Caki2 (cell line): ENCODE results near the gene AGTPBP1. TPM values are rescaled to one million over a fixed set of nuclear protein-coding genes. Genes with fewer than 3 reads are reported as not detected.
"Not testable (repeated sequence)": the region's sequence is repeated elsewhere in the genome, so short reads cannot be mapped to it uniquely, and the experiment has no call there.

ENCODE experiments used
- DNase-seq: peaks from one replicate; pipeline ENCODE4 v3.0.0-alpha.2; 2015; ENCODE audit warnings: low read depth
- in situ Hi-C: cut with HindIII; loops from 2 replicates; pipeline ENCODE4 v1.10.0; 2016; ENCODE audit warnings: low sequenced_read_pairs, low pct_unique_long_range_greater_than_20kb, mixed read lengths
- total RNA-seq: library from RNA; depleted of rRNA; stranded (reverse); fragments of >200 nt; shearing (Covaris generic); gene quantifications from 2 replicates; pipeline ENCODE4 v1.2.3, GENCODE V29; 2014; ENCODE audit warnings: low replicate concordance; rRNA removed

The AGTPBP1 gene, protein sequence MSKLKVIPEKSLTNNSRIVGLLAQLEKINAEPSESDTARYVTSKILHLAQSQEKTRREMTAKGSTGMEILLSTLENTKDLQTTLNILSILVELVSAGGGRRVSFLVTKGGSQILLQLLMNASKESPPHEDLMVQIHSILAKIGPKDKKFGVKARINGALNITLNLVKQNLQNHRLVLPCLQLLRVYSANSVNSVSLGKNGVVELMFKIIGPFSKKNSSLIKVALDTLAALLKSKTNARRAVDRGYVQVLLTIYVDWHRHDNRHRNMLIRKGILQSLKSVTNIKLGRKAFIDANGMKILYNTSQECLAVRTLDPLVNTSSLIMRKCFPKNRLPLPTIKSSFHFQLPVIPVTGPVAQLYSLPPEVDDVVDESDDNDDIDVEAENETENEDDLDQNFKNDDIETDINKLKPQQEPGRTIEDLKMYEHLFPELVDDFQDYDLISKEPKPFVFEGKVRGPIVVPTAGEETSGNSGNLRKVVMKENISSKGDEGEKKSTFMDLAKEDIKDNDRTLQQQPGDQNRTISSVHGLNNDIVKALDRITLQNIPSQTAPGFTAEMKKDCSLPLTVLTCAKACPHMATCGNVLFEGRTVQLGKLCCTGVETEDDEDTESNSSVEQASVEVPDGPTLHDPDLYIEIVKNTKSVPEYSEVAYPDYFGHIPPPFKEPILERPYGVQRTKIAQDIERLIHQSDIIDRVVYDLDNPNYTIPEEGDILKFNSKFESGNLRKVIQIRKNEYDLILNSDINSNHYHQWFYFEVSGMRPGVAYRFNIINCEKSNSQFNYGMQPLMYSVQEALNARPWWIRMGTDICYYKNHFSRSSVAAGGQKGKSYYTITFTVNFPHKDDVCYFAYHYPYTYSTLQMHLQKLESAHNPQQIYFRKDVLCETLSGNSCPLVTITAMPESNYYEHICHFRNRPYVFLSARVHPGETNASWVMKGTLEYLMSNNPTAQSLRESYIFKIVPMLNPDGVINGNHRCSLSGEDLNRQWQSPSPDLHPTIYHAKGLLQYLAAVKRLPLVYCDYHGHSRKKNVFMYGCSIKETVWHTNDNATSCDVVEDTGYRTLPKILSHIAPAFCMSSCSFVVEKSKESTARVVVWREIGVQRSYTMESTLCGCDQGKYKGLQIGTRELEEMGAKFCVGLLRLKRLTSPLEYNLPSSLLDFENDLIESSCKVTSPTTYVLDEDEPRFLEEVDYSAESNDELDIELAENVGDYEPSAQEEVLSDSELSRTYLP
- total RNA-seq = 5.9 and 11.1 TPM in 2 replicates

GRCh38 chr9:85741875-85742596, at the start of gene AGTPBP1:
Gene AGTPBP1, minus strand, starts transcription at chr9:85741954. Its CDS starts 29,421 bp downstream, at chr9:85712533.
- in situ Hi-C loops = no loop called here
- DNase-seq = peak; percentile 83

- in situ Hi-C loops, DNase-seq: not testable (repeated sequence)
These were observed 44.4 kb upstream of the AGTPBP1 start for GRCh38 chr9:85786116-85786515.

- in situ Hi-C loops, DNase-seq: not testable (repeated sequence)
These were observed 32.1 kb upstream of the AGTPBP1 start for GRCh38 chr9:85773844-85774243.

DNA sequence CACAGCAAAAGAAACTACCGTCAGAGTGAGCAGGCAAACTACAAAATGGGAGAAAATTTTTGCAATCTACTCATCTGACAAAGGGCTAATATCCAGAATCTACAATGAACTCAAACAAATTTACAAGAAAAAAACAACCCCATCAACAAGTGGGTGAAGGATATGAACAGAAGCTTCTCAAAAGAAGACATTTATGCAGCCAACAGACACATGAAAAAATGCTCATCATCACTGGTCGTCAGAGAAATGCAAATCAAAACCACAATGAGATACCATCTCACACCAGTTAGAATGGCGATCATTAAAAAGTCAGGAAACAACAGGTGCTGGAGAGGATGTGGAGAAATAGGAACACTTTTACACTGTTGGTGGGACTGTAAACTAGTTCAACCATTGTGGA, 20.0 kb upstream of the AGTPBP1 start:
- in situ Hi-C loops, DNase-seq: not testable (repeated sequence)

DNA sequence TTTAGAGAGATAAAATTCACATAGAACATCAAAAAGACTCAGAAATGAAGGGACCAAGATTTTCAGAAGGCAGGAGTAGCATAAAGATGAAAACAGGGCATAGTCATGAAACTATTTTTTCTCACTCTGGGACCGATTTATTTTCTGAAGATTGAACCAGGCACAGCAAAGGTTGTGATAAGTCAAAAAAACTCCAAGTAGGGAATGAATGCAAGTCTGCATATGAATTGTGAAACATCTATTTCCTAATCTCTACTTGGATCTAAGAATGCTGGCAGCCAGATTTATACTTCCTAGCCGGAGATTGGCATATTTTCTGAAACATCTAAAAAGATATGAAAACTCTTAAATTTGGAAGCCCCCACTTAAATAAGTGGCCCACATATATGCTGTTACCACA, 16.0 kb upstream of the AGTPBP1 start:
- DNase-seq, in situ Hi-C loops: not testable (repeated sequence)

DNA sequence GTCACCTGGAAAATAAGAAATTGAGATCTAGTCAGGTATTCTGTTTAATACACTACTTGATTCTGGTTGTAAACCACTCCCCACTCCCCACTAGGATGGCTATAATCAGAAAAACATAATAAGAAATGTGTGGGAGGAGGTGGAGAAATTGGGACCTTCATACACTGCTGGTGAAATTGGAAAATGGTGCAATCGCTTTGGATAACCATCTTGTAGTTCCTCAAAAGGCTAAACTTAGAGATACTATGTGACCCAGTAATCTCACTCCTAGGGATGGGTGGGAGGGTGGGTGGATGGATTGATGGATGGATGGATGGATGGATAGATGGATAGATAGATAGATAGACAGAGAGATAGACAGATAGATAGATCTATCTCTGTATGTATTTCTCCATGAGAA, 14.5 kb upstream of the AGTPBP1 start:
- in situ Hi-C loops, DNase-seq: not testable (repeated sequence)

GRCh38 chr9:85746309-85746708, 4.6 kb upstream of the AGTPBP1 start:
- no peak for DNase-seq
- in situ Hi-C loops = no loop called here

DNA sequence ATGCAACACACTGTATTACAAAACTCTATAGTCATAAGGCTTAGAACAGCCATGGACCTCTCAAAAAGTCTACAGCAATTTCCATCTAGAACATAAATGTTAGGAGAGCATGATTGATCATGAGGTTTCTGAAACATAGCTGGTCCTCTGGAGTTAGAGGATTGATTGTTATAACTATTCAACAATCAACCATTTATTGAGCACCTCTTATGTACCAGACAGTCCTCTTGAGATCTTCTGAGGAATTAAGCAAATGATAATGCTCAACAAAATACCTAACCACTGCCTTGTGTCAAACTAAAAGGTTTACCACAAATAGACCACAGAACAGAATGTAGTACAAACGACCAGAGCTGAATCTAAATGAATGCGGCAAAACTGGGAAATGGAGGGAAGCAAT, 3.4 kb upstream of the AGTPBP1 start:
- no peak for DNase-seq
- in situ Hi-C loops = no loop called here

DNA sequence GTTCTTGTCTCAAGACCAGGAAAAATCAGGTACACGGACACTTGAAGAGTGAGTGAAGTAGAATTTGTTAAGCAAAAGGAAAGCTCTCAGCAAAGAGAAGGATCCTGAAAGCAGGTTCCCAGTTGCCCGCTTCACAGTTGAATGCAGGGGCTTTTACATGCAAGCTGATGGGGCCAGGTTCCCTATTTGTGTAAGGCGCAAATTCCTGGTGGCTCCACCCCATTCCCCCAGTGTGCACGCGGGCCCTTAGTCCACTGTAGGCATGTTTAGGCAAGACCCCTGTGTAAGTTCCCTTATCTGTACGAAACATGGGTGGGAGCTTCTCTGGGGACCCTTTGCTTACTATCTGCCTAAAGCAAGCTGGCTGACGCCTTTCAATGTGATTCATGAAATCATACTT, 2.7 kb upstream of the AGTPBP1 start:
- no peak for DNase-seq
- in situ Hi-C loops = no loop called here

DNA sequence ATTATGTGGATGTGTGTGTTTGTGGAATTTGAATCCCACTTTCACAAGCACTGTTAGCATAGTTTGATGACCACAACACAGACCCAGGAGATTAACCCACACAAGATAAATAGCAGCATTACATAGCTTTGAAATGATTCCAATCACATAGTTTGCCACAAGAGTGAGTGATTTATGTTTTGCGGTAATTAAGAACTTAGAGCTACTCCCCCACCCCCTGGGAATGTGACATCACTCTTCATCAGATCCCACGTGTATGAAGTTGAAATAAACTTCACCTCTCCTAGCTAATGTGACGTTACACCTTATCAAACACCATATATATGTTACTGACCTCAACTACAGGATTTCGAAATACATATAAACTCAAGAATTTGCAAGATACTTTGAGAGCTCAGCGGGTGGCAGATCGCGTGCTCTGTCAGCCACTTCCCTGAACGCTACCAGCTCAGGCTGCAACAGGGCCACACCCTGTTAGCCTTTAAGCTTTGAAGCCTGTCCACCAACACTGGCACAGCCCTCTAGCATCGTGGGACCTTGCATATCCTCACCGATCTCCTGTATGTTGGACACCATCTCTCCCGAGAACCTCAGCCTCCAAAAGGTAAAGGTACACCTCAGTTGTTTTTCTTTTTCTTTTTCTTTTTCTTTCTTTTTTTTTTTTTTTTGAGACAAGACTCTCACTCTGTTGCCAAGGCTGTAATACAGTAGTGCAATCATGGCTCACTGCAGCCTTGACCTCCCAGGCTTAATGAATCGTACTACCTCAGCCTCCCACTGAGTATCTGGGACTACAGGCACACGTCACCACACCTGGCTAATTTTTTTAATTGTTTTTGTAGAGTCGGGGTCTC, 1.7 kb upstream of the AGTPBP1 start:
- DNase-seq = peak; percentile 58
- in situ Hi-C loops = no loop called here

GRCh38 chr9:85742597-85742936, 813 bp upstream of the AGTPBP1 start:
- DNase-seq = no peak
- in situ Hi-C loops = no loop called here

DNA sequence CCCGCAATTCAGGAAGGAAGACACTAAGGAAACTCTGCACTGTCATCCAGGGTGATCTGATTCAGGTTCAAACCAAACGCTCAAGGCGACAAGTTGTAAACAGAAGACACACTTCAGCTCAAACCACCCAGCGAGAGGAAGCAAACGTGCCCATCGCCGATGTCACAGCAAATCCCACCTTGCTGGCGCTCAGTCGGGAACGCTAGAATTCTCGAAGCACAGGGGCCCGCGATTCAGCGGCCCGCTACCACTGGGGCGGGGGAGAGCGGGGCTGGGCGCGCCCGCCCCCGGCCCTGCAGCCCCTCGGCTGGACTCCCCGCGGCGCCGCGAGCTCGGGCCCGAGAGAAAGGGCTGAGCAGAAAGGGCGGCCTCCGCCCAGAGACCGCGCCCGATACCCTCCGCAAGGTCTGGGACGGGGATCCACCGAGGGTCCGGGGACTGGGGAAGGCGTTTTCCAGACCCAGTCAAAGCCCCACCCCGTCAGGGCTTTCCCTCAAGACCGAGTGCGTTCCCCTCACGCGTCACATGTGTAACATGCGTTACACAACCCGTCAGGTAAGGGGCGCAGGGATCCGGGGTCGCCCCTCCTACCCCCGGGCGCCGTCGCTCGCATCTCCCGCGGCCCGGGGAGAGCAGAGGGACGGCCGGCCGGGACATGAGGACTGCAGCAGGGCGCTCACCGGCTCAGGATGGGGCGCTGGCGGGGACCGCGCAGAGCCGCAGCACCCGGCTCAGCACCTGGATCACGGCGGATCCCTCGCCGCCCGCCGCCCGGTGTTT, 469 bp downstream of the AGTPBP1 start:
- in situ Hi-C loops = no loop called here
- peak; percentile 23 for DNase-seq

DNA sequence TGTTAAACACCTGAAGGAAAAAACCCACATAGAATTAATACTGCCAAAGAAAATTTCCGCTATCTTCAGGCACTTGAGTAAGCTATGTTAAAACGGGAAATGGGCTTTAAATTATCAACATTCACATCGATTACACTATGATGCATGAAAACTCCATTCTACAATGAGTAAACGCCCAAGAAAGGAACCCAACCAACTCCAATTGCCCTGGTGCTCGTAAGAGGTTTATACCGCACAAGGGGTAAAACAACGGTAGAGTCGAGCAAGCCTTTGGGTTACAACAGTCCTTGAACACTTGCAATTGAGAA, 1.0 kb downstream of the AGTPBP1 start:
- in situ Hi-C loops = no loop called here
- DNase-seq = no peak

- no peak for DNase-seq
- in situ Hi-C loops = no loop called here
These were observed 3.2 kb downstream of the AGTPBP1 start for GRCh38 chr9:85738509-85738908.

DNA sequence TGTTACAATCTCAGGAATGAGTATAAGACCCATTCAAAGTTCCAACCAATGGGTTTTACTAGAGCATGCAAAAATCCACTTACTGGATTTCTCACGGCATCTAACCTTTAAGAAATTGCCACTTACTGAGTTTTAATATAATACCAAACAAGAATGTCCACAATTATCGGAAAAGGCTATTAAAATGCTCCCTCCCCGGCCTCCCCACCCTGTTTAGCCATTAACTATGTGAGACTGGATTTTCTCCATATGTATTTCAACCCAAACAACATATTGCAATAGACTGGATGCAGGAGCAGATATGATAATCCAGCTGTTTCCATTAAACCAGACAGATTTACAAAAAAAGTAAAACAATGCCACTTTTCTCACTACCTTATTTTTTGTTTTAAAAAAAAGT, 4.1 kb downstream of the AGTPBP1 start:
- in situ Hi-C loops = no loop called here
- DNase-seq = no peak

GRCh38 chr9:85730916-85731630, 10.7 kb downstream of the AGTPBP1 start:
- in situ Hi-C loops = no loop called here
- no peak for DNase-seq
